LHCN-M2 (cell line): ENCODE data around the gene MREG. TPM values are rescaled to one million over a fixed set of nuclear protein-coding genes. Genes with fewer than 3 reads are reported as not detected.

Experiments
- DNase-seq: peaks from one replicate; pipeline ENCODE4 v3.0.0-alpha.2; 2012; ENCODE audit warnings: low read depth
- total RNA-seq: library from RNA; depleted of rRNA; stranded (reverse); fragments of >200 nt; gene quantifications from 2 replicates; pipeline ENCODE4 v1.2.3, GENCODE V29; 2014

The MREG gene
- total RNA-seq, 1 experiment from 2014 or later, result 3.6 TPM

DNA sequence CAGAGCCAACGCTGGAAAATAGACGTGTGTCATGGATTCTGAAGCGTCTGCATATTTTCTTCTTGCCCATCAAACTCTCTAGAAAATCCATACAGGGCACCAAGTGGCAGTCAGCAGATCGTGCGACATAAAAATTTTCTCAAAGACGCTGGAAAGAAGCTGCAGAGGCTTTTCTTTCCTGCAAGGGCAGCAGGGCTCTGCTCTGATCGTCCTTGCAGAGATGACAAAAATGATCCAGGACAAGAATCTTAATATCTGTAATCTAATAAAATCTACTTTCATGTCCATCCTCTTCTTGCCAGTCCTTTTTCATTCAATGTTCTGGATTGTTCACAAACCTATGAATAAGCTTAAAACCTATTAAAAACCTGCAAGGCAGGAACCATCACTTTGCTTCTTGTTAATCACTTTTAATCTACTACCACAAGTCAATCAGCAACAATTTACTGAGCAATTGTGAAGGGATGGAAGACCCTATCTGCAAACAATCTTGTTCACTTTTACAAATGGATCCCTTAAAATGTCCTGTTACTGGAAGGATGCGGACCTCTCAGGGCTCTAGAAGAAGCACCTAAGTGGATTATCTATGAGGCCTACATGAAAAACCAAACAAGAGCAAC, 93.6 kb downstream of the MREG start:
- no peak for DNase-seq

- no peak for DNase-seq
Measured at GRCh38 chr2:215918901-215919599, 94.3 kb downstream of the MREG start.

GRCh38 chr2:215917953-215918620, 95.3 kb downstream of the MREG start:
- DNase-seq, result peak; percentile 42

GRCh38 chr2:215915441-215915840, 97.9 kb downstream of the MREG start:
- no peak for DNase-seq

DNA sequence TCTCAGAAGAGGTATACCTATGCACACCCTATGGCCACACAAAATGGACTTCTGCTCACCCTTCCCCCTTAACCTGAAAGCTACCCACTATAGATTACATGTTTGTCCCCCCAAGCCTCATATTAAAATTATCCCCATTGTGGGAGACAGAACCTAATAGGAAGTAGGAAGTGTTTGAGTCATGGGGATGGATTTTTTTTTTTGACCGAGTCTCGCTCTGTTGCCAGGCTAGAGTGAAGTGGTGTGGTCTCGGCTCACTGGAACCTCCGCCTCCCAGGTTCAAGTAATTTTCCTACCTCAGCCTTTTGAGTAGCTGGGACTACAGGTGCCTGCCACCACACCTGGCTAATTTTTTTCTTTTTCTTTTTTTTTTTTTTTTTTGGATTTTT, 98.6 kb downstream of the MREG start:
- no peak for DNase-seq

- DNase-seq, result no peak
Measured at GRCh38 chr2:215914054-215914776, 99.1 kb downstream of the MREG start.

DNA sequence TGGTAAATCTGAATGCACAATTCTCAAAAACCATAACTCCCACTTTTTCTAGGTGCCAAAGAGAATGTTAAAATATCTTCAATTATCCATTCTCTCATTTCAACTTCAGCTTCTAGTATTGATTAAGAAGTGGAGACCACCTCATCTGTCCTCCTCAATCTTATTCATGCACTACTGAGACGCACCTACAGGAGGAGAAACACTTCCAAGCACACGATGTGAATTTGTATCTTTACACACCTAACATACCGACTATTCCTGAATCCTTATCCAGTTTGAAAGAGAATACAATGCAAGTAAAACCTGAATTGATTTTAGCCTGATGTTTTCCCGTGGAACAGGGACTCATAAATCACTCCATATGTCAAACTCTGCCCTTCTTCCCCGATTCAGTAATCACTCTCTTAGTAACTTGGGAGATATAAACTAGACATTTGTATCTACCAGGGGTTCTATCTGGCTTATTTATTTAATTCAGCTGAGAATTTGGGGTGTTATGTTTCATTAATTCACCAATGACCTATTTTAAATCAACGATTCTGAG, 101.0 kb downstream of the MREG start:
- no peak for DNase-seq

- DNase-seq, result no peak
Measured at GRCh38 chr2:215911301-215912085, 101.9 kb downstream of the MREG start.

DNA sequence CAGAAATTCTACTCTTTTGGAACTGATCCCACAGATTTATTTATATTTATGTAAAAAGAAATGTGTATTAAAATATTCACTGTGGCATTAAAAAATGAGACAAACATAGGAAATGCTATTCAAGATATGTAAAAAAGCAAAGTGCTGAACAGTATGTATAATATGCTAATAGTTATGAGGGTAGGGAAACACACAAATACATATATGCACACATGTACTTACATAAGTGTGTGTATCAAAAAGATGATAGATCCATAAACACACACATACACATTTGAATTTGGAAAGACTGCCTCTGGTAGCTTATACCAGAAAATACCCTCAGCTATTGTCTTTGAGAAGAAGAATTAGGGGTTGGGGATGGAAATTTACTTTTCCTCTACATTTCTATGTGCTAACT, 103.2 kb downstream of the MREG start:
- no peak for DNase-seq

- DNase-seq, result no peak
Measured at GRCh38 chr2:215907147-215907546, 106.2 kb downstream of the MREG start.

DNA sequence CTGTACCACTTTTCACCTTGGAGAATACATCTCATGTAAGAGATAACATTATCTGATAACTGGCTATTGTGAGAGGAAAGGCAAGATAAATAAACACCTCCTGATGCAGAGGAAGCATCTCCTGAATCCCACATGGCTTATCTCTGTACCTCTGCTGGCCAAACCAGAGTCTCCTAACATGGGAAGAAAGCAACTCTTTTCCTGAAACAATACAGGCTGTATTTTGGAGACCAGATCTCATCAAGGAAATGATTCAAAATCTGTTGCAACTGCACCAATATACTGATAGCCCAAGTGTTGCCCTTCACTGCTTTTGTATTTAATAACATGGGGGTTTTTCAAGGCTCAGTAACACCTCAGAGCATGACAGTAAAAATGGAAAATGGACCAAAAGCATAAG, 106.9 kb downstream of the MREG start:
- no peak for DNase-seq

- no peak for DNase-seq
Measured at GRCh38 chr2:215905691-215906090, 107.7 kb downstream of the MREG start.

DNA sequence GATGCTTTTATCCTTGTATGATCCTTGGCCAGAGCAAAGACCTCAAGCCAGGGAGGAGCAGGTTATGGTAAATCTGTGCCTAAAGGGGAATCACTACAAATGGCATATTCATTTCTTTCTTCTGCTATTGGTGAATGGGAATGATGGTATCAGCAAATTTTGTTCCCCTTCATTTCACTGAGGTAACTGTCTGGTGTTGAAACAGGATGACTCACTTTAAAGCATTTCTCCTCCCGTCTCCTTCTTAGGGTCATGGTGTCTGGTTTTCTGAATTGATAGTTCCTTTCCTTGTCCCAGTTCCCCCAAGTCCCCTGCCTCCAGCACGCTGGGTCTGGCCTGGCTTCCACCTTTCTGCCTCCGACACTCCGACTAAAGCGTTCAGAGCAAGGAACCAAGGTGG, 109.2 kb downstream of the MREG start:
- DNase-seq, result peak; percentile 43

- DNase-seq, result no peak
Measured at GRCh38 chr2:215903203-215903602, 110.1 kb downstream of the MREG start.

- DNase-seq, result no peak
Measured at GRCh38 chr2:215901796-215902195, 111.6 kb downstream of the MREG start.

GRCh38 chr2:215900843-215901242, 112.5 kb downstream of the MREG start:
- no peak for DNase-seq

DNA sequence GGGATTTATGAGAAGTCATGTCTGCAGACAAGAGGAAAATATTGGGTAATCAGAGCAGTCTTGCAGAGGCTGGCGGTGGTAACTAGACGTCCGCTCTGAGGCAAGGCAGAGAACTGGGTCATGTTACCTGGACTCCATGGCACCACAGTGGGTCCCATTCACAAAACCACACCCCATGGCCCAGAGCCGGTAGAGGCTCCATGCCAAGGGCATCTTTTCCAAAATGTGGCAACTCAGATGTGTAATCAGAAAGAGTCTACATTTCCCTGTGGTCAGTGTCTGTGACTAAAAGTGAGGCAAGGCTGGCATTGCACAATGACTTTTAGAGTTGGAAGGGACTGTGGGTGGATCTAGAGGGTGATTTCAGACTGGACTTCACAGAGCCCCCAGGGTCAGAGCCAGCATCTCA, 113.1 kb downstream of the MREG start:
- peak; percentile 84 for DNase-seq

- DNase-seq, result no peak
Measured at GRCh38 chr2:215899141-215900074, 113.9 kb downstream of the MREG start.

DNA sequence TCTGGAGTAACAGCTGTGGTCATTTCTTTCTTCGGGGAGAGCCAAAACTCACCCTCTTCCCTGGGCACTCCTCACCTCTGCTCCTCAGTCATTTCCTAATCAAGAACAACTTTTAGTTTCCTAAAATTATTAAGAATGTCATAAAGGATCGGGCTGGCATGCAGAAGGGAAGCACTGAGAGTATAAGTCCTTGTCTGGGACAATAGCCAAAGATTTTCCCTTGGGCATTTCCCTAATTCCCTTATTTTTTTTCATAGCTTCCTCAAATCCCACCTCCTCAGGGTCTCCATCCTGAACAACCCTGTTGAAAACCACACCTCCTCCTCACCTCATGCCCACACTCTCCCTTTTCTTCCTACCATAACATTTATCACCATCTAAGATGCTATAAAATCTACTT, 115.0 kb downstream of the MREG start:
- DNase-seq, result no peak

DNA sequence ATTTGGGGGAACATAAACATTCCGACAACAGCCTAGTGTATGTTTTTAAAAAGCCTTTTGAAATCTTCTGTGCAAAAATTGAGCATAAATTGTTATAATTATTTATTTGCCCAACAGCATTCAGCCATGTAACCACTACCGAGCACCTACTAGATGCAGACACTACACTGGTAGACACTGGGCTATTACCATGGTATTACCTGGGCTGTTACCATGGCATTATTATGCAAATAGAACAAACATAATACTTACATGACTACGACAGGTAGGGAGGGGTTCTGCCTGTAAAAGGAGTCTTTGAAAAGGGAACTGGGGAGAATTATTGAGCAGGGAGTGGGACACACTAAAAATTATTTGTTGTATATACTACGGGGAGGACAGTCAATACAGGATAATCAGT, 116.4 kb downstream of the MREG start:
- DNase-seq, result no peak
